ENCODE results near the gene IL20RA.

IL20RA gene

DNA sequence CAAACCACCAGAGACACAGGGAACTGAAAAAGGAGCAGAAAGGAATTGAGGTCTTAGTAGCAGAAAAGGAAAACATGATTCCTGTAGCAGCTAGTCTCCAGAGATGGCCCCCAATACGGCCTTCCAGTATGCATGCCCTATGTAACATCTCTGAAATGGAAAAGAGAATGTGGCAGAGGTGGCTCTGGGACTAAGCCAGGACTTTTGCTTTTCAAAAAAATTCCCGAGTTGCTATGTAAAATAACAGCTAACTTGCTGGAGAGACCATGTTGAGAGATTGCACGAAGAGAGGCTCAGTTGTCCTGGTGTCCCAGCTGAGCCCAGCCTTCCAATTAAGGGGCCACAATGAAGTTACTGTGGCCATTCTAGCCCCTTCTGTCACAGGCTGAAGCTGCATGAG lies 27.7 kb downstream of the IL20RA start:
- no peaks in the 10 kb centered on the region for H3K9me2 ChIP-seq (replicated peaks; ENCODE audit: control insufficient read depth, low read length)
- H3K79me2 ChIP-seq (ENCODE audit: control insufficient read depth, low read length) = no peaks in the 10 kb centered on the region
- peaks cover 15% of the 10 kb centered on the region for H3K27me3 ChIP-seq (ENCODE audit: control insufficient read depth, low read length)
- no peaks in the 10 kb centered on the region for H3K9me3 ChIP-seq (ENCODE audit: control insufficient read depth, insufficient read depth, low read length)
- H3K27ac ChIP-seq (ENCODE audit: low read depth, low read length) = no peak overlapping the region
- no peaks in the 10 kb centered on the region for H3F3A ChIP-seq (ENCODE audit: control insufficient read depth, insufficient read depth)
- H3K36me3 ChIP-seq (ENCODE audit: control insufficient read depth, low read length) = no peaks in the 10 kb centered on the region
- H3K4me2 ChIP-seq (ENCODE audit: low read length) = no peak overlapping the region
- no peaks in the 10 kb centered on the region for H3K4me1 ChIP-seq (ENCODE audit: control insufficient read depth, low read length)
- no peaks in the 10 kb centered on the region for H4K20me1 ChIP-seq (ENCODE audit: control insufficient read depth, insufficient read depth, low read depth, low read length)
- no peak for TF ChIP-seq EZH2phosphoT487 (IDR thresholded peaks at IDR 0.05; ENCODE audit: borderline replicate concordance, low read length)
- TF ChIP-seq, protein P1, sequence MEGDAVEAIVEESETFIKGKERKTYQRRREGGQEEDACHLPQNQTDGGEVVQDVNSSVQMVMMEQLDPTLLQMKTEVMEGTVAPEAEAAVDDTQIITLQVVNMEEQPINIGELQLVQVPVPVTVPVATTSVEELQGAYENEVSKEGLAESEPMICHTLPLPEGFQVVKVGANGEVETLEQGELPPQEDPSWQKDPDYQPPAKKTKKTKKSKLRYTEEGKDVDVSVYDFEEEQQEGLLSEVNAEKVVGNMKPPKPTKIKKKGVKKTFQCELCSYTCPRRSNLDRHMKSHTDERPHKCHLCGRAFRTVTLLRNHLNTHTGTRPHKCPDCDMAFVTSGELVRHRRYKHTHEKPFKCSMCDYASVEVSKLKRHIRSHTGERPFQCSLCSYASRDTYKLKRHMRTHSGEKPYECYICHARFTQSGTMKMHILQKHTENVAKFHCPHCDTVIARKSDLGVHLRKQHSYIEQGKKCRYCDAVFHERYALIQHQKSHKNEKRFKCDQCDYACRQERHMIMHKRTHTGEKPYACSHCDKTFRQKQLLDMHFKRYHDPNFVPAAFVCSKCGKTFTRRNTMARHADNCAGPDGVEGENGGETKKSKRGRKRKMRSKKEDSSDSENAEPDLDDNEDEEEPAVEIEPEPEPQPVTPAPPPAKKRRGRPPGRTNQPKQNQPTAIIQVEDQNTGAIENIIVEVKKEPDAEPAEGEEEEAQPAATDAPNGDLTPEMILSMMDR (IDR thresholded peaks at IDR 0.05; ENCODE audit: low read depth, low read length, poor library complexity, severe bottlenecking) = no peak
- no peak overlapping the region for H3K4me3 ChIP-seq (ENCODE audit: low read length)

DNA sequence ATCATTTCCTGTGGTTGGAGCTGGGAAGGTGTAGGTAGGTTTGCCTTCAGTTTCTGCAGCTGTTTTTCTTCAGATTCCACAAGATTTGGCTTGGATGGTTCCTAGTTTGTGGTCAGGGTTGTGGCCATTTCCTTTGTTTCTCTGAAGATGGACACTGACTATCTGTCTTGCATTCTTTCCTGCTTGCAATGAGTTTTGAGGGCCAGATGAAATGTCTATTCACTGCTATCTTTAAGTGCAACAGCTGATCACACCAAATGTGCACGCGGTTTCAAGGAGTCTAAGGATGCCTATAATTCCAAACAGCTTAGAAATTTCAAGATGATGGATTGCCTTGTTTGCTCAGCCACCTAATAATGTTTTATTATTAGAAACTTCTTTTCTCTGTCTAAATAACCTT lies 28.4 kb downstream of the IL20RA start:
- Histone ChIP-seq H3F3A (ENCODE audit: control insufficient read depth, insufficient read depth) (no peaks in the 10 kb centered on the region), H3K4me2 (ENCODE audit: low read length) (no peak overlapping the region), H4K20me1 (ENCODE audit: control insufficient read depth, insufficient read depth, low read depth, low read length) (no peaks in the 10 kb centered on the region), H3K36me3 (ENCODE audit: control insufficient read depth, low read length) (no peaks in the 10 kb centered on the region), H3K4me3 (ENCODE audit: low read length) (no peak overlapping the region), H3K4me1 (ENCODE audit: control insufficient read depth, low read length) (no peaks in the 10 kb centered on the region), H3K9me3 (ENCODE audit: control insufficient read depth, insufficient read depth, low read length) (no peaks in the 10 kb centered on the region), H3K27me3 (ENCODE audit: control insufficient read depth, low read length) (peaks cover 15% of the 10 kb centered on the region), H3K9me2 (replicated peaks; ENCODE audit: control insufficient read depth, low read length) (no peaks in the 10 kb centered on the region), H3K79me2 (ENCODE audit: control insufficient read depth, low read length) (no peaks in the 10 kb centered on the region), H3K27ac (ENCODE audit: low read depth, low read length) (no peak overlapping the region)
- TF ChIP-seq EZH2phosphoT487 (IDR thresholded peaks at IDR 0.05; ENCODE audit: borderline replicate concordance, low read length) = no peak
- TF ChIP-seq, protein P1 (IDR thresholded peaks at IDR 0.05; ENCODE audit: low read depth, low read length, poor library complexity, severe bottlenecking) = no peak

DNA sequence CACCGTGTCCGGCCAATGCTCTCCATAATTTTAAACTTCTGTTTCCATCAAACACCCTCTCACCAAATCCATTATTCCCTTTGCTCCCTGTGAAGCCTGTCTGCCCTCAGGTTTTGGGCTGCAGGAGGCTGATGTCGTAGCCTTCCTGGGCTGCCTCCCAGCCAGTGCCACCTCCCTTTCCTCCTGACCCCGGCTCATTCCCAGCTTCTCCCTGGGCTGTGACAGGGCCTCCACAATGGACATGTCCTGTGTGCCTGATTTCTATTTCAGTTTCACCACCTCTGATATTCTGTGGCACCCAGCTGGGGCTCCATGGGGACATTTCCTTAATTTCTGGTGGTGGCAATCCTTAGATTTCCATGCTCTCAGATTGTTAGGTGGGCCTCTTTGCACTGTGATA lies 28.8 kb downstream of the IL20RA start:
- H3K4me1 ChIP-seq (ENCODE audit: control insufficient read depth, low read length) = no peaks in the 10 kb centered on the region
- H3K27ac ChIP-seq (ENCODE audit: low read depth, low read length) = no peak overlapping the region
- TF ChIP-seq, protein P1 (IDR thresholded peaks at IDR 0.05; ENCODE audit: low read depth, low read length, poor library complexity, severe bottlenecking) = no peak
- no peak for TF ChIP-seq EZH2phosphoT487 (IDR thresholded peaks at IDR 0.05; ENCODE audit: borderline replicate concordance, low read length)
- H3K36me3 ChIP-seq (ENCODE audit: control insufficient read depth, low read length) = no peaks in the 10 kb centered on the region
- no peaks in the 10 kb centered on the region for H4K20me1 ChIP-seq (ENCODE audit: control insufficient read depth, insufficient read depth, low read depth, low read length)
- no peaks in the 10 kb centered on the region for H3K9me3 ChIP-seq (ENCODE audit: control insufficient read depth, insufficient read depth, low read length)
- H3K27me3 ChIP-seq (ENCODE audit: control insufficient read depth, low read length) = peaks cover 15% of the 10 kb centered on the region
- H3K4me3 ChIP-seq (ENCODE audit: low read length) = no peak overlapping the region
- H3F3A ChIP-seq (ENCODE audit: control insufficient read depth, insufficient read depth) = no peaks in the 10 kb centered on the region
- H3K9me2 ChIP-seq (replicated peaks; ENCODE audit: control insufficient read depth, low read length) = no peaks in the 10 kb centered on the region
- H3K79me2 ChIP-seq (ENCODE audit: control insufficient read depth, low read length) = no peaks in the 10 kb centered on the region
- no peak overlapping the region for H3K4me2 ChIP-seq (ENCODE audit: low read length)
